Caco-2 (cell line): ENCODE measurements around the gene DUSP1. TPM values are rescaled to one million over a fixed set of nuclear protein-coding genes. Genes with fewer than 3 reads are reported as not detected.
A peak's percentile ranks its signal among the peaks of the same experiment; 100 is the strongest.

Source experiments
- BruUV-seq: library from RNA; stranded (reverse); fragments of 400-500 nt; replicated peaks from 2 replicates; lab custom pipeline; 2021; lab: Mats Ljungman, UMichigan
- CTCF ChIA-PET: fragments of 300-600 bp; sonication (Branson Sonifier 250); formaldehyde crosslinking; loops from one replicate; lab custom pipeline; 2022; ENCODE audit warnings: antibody characterized with exemption; lab: Charles Lee
- POLR2A ChIA-PET: fragments of 300-600 bp; sonication (Branson Sonifier 250); formaldehyde crosslinking; loops from one replicate; lab custom pipeline; 2022; ENCODE audit warnings: antibody characterized with exemption; lab: Charles Lee
- DNase-seq, 2 experiments: peaks; one replicate each; pipeline versions ENCODE4 v3.0.0 to v3.0.0-alpha.2; 2020 to 2022
- H3K27me3 ChIP-seq: replicated peaks from 2 replicates; pipeline ENCODE4 v1.6.0; 2011; ENCODE audit warnings: low read length; ENCODE audit not compliant: control insufficient read depth, insufficient read depth
- H3K36me3 ChIP-seq: 2 replicates; pipeline ENCODE4 v1.5.1; 2011; ENCODE audit warnings: low read length; ENCODE audit not compliant: control insufficient read depth, insufficient read depth
- H3K4me1 ChIP-seq: fragments of 250-450 bp; sonication (Bioruptor Pico); 2 replicates; pipeline ENCODE4 v1.5.1; 2020; ENCODE audit warnings: mild to moderate bottlenecking
- H3K4me3 ChIP-seq: 2 replicates; pipeline ENCODE4 v1.5.1; 2011; ENCODE audit warnings: low read depth, mild to moderate bottlenecking, control low read depth, low read length
- H3K9me3 ChIP-seq: fragments of 250-450 bp; sonication (Bioruptor Pico); 2 replicates; pipeline ENCODE4 v1.5.1; 2020; ENCODE audit warnings: mild to moderate bottlenecking, moderate library complexity
- H3K27ac Mint-ChIP-seq: one replicate; pipeline ENCODE4 v1.8.0; 2022; ENCODE audit warnings: mixed read lengths; ENCODE audit not compliant: unreplicated experiment
- H3K27me3 Mint-ChIP-seq: one replicate; pipeline ENCODE4 v1.8.0; 2022; ENCODE audit warnings: mixed read lengths; ENCODE audit not compliant: insufficient read depth, unreplicated experiment
- H3K36me3 Mint-ChIP-seq: one replicate; pipeline ENCODE4 v1.8.0; 2022; ENCODE audit warnings: mild to moderate bottlenecking, mixed read lengths; ENCODE audit not compliant: insufficient read depth, unreplicated experiment
- H3K4me1 Mint-ChIP-seq: one replicate; pipeline ENCODE4 v1.8.0; 2022; ENCODE audit warnings: low read depth, mixed read lengths; ENCODE audit not compliant: unreplicated experiment
- H3K4me3 Mint-ChIP-seq: one replicate; pipeline ENCODE4 v1.8.0; 2022; ENCODE audit warnings: mild to moderate bottlenecking, moderate library complexity, mixed read lengths; ENCODE audit not compliant: unreplicated experiment
- H3K9me3 Mint-ChIP-seq: one replicate; pipeline ENCODE4 v1.8.0; 2022; ENCODE audit warnings: mixed read lengths; ENCODE audit not compliant: unreplicated experiment
- intact Hi-C: fragments of 100-400 bp; cut with micrococcal nuclease; formaldehyde crosslinking; loops from one replicate; pipeline ENCODE4 v1.10.0; 2022; ENCODE audit not compliant: unreplicated experiment
- total RNA-seq: library from RNA; stranded (reverse); gene quantifications from 2 replicates; pipeline ENCODE4 v1.2.3, GENCODE V29; 2022
- TF ChIP-seq, protein P1 (sequence below), 2 experiments: fragments of 200-600 bp in 1 of 2; IDR thresholded peaks; 1 replicate in 1 of 2; 2 replicates in 1 of 2; pipeline versions ENCODE4 v1.5.1 to v1.8.0; 2011 to 2022; ENCODE audit warnings: antibody characterized with exemption in 1 of 2, control low read depth in 1 of 2, inconsistent platforms in 1 of 2, low read depth in 1 of 2, low read length in 1 of 2, mild to moderate bottlenecking in 1 of 2, moderate library complexity in 1 of 2; ENCODE audit not compliant: insufficient read depth in 1 of 2, severe bottlenecking in 1 of 2, unreplicated experiment in 1 of 2

Gene DUSP1
- total RNA-seq, 1 experiment from 2014 or later = 28.3 TPM

- BruUV-seq = TSS peak; percentile 75
- Histone ChIP-seq H3K27me3 (no peaks in the 10 kb centered on the region), H3K9me3 (no peaks in the 10 kb centered on the region), H3K36me3 (peaks cover 5% of the 10 kb centered on the region; the same call in 1 of the 2 replicates), H3K4me1 (peaks cover 51% of the 10 kb centered on the region), H3K4me3 (peak overlapping the region; percentile 84)
- peaks cover 61% of the 10 kb centered on the region for H3K36me3 Mint-ChIP-seq
- intact Hi-C loops = loop anchor here (1.0 to 5.0 kb wide), 6 partner anchors 46 to 181 kb away; partner anchors contain the start of gene ERGIC1
- no peaks in the 10 kb centered on the region for H3K9me3 Mint-ChIP-seq
- peaks cover 38% of the 10 kb centered on the region for H3K4me1 Mint-ChIP-seq
- peak overlapping the region; percentile 89 for H3K4me3 Mint-ChIP-seq
- ChIA-PET POLR2A (interaction anchor here (0.6 to 4.5 kb wide), 20 partner anchors 19 to 559 kb away, joined by 3 to 94 read pairs (median 5); partner anchors contain the start of genes ERGIC1 and RPL26L1), CTCF (interaction anchor here (0.6 to 3.3 kb wide), 16 partner anchors 17 to 312 kb away, joined by 3 to 40 read pairs (median 4); partner anchors contain the start of gene ERGIC1)
- H3K27me3 Mint-ChIP-seq = no peaks in the 10 kb centered on the region
- no peak for DNase-seq
- TF ChIP-seq, protein P1, sequence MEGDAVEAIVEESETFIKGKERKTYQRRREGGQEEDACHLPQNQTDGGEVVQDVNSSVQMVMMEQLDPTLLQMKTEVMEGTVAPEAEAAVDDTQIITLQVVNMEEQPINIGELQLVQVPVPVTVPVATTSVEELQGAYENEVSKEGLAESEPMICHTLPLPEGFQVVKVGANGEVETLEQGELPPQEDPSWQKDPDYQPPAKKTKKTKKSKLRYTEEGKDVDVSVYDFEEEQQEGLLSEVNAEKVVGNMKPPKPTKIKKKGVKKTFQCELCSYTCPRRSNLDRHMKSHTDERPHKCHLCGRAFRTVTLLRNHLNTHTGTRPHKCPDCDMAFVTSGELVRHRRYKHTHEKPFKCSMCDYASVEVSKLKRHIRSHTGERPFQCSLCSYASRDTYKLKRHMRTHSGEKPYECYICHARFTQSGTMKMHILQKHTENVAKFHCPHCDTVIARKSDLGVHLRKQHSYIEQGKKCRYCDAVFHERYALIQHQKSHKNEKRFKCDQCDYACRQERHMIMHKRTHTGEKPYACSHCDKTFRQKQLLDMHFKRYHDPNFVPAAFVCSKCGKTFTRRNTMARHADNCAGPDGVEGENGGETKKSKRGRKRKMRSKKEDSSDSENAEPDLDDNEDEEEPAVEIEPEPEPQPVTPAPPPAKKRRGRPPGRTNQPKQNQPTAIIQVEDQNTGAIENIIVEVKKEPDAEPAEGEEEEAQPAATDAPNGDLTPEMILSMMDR (IDR thresholded peaks at IDR 0.05; ENCODE audit: insufficient read depth in 1 of 2, low read depth in 1 of 2, low read length in 1 of 2, severe bottlenecking in 1 of 2, unreplicated experiment in 1 of 2) = no peak
- peak overlapping the region; percentile 96 for H3K27ac Mint-ChIP-seq
Measured at GRCh38 chr5:172771439-172772111, 580 bp upstream of the DUSP1 start.

DNA sequence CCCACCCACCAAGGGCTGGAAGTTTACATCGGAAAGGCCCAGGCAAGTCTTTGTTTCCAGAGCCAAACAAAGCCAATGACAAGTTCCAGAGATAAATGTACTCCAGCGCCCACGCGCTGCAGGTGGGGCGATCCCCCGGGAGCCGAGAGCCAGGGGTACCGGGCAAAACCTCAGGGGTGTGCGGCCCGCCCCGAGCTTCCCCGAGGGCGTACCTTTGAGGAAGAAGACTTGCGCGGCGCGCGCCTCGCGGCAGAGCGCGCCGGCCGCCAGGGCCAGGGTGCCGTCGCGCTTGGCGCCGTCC lies 671 bp downstream of the DUSP1 start:
- Mint-ChIP-seq H3K27ac (peak overlapping the region; percentile 96), H3K4me1 (peaks cover 38% of the 10 kb centered on the region), H3K27me3 (no peaks in the 10 kb centered on the region), H3K9me3 (no peaks in the 10 kb centered on the region), H3K36me3 (peaks cover 73% of the 10 kb centered on the region), H3K4me3 (peak overlapping the region; percentile 89)
- Histone ChIP-seq H3K36me3 (peaks cover 5% of the 10 kb centered on the region; the same call in 1 of the 2 replicates), H3K27me3 (no peaks in the 10 kb centered on the region), H3K4me1 (peaks cover 46% of the 10 kb centered on the region), H3K4me3 (peak overlapping the region; percentile 96), H3K9me3 (no peaks in the 10 kb centered on the region)
- ChIA-PET CTCF (interaction anchor here (1.2 to 3.3 kb wide), 5 partner anchors 54 to 135 kb away, joined by 3 to 40 read pairs (median 12); no protein-coding TSS in a partner anchor), POLR2A (interaction anchor here (0.6 to 4.5 kb wide), 3 partner anchors 89 to 423 kb away, joined by 3 to 94 read pairs (median 4); no protein-coding TSS in a partner anchor)
- BruUV-seq = no TSS peak
- intact Hi-C loops = loop anchor here (5.0 kb wide), 1 partner anchor 47 kb away; no protein-coding TSS in a partner anchor
- TF ChIP-seq, protein P1 (IDR thresholded peaks at IDR 0.05; ENCODE audit: insufficient read depth in 1 of 2, low read depth in 1 of 2, low read length in 1 of 2, severe bottlenecking in 1 of 2, unreplicated experiment in 1 of 2) = no peak
- DNase-seq = no peak

DNA sequence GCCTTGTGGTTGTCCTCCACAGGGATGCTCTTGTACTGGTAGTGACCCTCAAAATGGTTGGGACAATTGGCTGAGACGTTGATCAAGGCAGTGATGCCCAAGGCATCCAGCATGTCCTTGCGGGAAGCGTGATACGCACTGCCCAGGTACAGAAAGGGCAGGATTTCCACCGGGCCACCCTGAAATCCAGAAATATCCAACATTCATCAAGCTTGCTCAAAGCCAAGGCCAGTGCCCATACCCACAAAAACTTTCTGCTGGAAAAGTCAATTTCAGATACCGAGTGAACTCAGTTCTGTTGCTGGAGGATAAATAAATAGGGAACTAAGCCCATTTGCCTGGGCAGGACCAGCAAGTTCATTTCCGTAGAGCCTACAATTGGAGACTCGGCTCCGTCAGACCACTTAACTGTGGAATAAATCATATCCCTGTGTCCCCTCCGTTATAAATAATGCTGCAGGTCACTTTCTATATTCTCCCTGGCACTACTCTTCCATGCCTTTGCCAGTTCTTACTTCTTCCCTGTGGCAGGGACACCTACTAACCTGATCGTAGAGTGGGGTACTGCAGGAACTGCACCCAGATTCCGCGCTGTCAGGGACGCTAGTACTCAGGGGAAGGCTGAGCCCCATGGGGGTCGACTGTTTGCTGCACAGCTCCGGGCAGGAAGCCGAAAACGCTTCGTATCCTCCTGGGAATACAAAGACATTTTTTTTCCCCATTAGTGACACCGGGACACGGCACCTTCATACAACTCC lies 1.2 kb downstream of the DUSP1 start:
- Histone ChIP-seq H3K4me1 (peaks cover 42% of the 10 kb centered on the region), H3K27me3 (no peaks in the 10 kb centered on the region), H3K4me3 (peak overlapping the region; percentile 96), H3K36me3 (peaks cover 5% of the 10 kb centered on the region; the same call in 1 of the 2 replicates), H3K9me3 (no peaks in the 10 kb centered on the region)
- Mint-ChIP-seq H3K4me3 (peak overlapping the region; percentile 89), H3K27me3 (no peaks in the 10 kb centered on the region), H3K36me3 (peaks cover 78% of the 10 kb centered on the region), H3K4me1 (peaks cover 40% of the 10 kb centered on the region), H3K27ac (peak overlapping the region; percentile 96), H3K9me3 (no peaks in the 10 kb centered on the region)
- TF ChIP-seq, protein P1 (IDR thresholded peaks at IDR 0.05; ENCODE audit: insufficient read depth in 1 of 2, low read depth in 1 of 2, low read length in 1 of 2, severe bottlenecking in 1 of 2, unreplicated experiment in 1 of 2) = no peak
- DNase-seq = no peak
- CTCF ChIA-PET = interaction anchor here (1.2 to 3.3 kb wide), 5 partner anchors 53 to 136 kb away, joined by 3 to 40 read pairs (median 12); no protein-coding TSS in a partner anchor
- POLR2A ChIA-PET = interaction anchor here (0.6 to 4.5 kb wide), 3 partner anchors 90 to 423 kb away, joined by 3 to 94 read pairs (median 4); no protein-coding TSS in a partner anchor
- TSS peak; percentile 30 for BruUV-seq
- intact Hi-C loops = loop anchor here (5.0 kb wide), 1 partner anchor 48 kb away; no protein-coding TSS in a partner anchor
